Activated T-cell treated with anti-CD3 and anti-CD28 coated beads, Interleukin-2, amount 50 U/mL, for 1 hour (primary cell): ENCODE measurements around the gene TRABD2A.
"Not testable (repeated sequence)": the region's sequence is repeated elsewhere in the genome, so short reads cannot be mapped to it uniquely, and the experiment has no call there.

ENCODE experiments used
- DNase-seq: peaks from one replicate; pipeline ENCODE4 v3.0.0-alpha.2; 2020

Gene TRABD2A

DNA sequence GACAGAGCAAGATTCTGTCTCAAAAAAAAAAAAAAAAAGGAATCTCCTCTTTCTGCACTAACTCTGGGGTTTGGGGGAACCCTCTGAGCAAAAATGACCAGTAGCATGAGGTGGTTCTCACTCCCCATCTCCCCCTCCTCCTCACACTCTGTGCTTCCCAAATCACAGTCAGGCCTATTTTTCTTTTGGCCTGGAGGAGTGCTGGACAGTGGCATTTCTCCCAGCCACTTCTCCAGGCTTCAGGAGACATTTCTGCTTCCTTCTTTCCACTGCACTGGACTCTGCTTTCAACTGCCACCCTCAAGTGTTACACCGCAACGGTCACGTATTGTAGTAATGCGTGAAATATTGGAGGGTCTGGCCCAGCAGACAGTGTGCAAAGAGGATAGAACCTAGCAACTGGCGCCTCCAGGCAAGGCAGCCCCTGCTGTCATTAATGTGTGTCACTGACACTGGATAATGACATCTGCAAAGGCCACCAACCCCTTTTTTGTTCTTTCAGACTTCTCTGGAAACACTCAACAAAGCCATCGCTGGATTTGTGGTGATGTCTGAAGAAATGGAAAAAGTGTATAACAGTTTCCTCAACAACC, 68.9 kb downstream of the TRABD2A start:
- DNase-seq = no peak

DNA sequence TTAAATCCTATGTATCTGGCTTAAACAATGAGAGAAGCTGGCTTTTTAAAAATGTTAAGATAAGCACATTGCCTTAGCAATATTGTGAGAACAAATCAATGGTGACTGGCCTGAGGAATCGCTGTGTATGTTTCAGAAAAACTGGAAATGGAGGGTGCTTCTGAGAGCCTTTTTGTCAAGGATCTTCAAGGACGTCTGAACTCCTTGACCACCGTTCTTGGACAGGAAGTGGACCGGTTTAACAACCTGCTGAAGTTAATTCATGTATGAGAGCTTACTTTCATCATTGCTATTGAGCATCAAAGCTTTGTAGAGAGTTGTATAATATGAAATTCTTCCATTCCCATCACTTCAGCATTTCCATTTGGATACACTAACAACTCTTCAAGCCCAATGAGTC, 72.6 kb downstream of the TRABD2A start:
- DNase-seq = no peak

DNA sequence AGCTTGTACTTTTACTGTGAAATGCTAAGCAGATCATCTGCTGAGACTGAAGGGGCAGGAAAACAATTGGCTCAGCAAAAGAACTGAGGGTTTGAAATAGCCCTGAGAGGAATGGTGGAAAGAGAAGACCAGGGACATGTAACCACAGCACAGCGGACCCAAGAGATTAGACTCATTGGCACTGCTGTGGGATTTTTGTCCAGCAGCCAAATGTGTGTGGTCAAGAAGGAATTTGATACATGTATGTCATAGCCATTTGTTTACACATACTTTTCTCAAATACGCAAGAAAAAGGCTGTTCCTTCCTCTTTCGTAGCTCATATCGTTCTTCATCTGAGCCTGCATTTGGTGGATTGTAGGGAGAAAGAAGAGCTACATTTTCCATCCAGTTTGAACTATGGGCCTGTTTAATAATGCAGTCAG, 73.8 kb downstream of the TRABD2A start:
- DNase-seq = no peak

DNA sequence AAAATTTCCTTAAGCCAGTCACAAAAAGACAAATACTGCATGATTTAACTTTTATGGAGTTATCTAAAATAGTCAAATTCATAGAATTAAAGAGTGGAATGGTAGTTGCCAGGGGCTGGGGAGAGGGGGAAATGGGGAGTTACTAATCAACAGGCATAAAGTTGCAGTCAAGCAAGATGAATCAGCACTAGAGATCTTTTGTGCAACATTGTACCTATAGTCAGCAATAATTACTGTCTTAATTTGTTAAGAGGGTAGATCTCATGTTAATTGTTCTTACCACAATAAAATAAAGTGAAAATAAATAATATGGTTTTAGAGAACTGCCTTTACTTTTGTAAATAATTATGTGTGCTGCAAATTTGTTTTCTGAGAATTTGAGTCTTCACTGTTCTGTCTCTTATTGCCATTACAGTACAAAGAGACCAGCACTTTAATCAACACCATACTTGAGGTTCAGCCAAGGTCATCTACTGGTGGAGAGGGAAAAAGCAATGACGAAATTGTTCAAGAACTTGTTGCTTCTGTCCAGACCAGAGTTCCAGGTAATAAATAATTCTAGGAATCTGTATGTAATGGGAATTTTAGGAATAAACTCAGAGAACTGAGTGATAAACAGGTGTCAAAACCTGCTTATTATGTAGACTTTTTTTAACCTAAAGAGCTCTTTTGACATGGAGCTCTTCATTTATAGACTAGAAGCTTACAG, 75.5 kb downstream of the TRABD2A start:
- no peak for DNase-seq

DNA sequence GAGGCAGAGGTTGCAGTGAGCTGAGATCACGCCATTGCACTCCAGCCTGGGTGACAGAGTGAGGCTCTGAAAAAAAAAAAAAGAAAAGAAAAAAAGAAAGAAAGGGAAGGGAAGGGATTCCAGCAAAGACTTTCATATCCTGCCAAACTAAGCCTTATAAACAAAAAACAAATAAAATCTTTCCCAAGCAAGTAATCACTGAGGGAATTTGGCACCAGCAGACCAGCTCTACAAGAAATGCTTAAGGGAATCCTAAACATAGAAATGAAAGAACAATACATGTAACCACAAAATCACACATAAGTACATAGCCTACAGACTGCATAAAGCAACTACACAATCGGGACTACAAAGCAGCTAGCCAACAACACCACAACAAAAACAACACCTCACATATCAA, 79.1 kb downstream of the TRABD2A start:
- DNase-seq = no peak

DNA sequence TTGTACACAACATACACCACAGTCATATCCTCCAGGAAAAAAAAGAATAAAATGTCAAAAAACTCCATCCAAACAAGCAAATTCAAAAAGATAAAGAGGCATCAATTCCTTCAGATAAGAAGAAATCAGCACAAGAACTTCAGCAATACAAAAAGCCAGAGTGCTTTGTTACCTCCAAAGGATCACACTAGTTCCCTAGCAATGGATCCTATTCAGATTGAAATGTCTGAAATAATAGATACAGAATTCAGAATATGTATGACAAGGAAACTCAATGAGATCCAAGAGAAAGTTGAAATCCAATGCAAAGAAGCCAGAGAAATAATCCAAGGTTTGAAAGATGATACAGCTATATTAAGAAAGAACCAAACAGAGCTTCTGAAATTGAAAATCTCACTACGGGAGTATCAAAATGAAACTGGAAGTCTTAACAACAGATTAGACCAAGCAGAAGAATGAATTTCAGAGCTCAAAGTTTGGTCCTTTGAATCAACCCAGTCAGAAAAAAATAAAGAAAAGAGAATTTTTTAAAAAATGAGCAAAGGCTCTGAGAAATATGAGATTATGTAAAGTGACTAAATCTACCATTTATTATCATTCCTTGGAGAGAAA, 80.6 kb downstream of the TRABD2A start:
- DNase-seq = no peak

DNA sequence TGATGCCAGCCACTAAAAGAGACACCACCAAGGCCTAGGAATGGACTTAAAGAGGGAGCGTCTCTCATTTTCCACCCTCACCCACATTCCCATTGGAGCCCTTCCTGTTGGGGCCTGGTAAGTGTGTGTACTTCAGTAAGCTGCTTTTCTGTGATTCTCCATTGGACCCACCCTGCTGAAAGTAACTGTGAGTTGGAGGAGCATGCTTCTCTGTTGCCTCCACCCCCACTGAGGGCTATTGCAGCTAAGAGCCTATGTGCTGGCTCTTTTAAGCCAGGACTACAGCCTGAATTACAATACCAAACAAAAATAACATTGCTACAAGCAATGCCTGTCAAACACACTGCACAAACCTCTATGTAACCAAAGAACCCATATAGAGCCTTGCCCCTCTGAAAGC, 81.1 kb downstream of the TRABD2A start:
- no peak for DNase-seq

DNA sequence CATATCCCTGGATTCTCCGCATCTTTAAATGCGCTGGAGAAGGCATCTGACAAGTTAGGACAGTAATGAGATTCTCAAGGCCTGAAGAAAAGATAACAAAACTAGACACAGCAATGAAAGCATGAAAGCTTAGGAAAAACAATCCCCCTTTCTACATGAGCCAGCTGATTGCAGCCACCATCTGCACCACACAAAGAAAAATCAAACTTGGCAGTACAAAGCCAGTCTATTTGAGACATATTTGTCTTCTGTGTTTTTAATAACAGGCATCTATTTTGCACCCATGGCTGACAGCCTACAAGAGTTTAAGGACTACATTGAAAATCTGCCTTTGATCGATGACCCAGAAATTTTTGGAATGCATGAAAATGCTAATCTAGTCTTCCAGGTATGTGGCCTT, 83.6 kb downstream of the TRABD2A start:
- no peak for DNase-seq

DNA sequence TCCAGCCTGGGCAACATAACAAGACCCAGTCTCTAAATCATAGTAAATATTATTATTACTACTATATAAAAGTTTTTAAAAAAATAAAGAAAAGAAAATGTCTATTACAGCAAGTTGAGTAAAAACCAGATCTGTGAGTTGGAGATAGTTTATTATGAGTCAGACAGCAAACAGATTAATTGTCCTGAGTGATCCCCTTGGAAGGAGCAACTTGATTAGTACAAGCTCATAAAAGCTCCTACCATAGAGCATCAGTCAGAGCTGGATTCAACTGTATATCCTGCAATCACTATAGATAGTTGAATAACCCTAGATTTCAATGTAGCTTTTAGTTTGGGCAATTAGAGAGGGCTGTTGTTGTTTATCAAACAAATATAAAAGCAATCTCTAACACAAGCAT, 84.1 kb downstream of the TRABD2A start:
- no peak for DNase-seq

DNA sequence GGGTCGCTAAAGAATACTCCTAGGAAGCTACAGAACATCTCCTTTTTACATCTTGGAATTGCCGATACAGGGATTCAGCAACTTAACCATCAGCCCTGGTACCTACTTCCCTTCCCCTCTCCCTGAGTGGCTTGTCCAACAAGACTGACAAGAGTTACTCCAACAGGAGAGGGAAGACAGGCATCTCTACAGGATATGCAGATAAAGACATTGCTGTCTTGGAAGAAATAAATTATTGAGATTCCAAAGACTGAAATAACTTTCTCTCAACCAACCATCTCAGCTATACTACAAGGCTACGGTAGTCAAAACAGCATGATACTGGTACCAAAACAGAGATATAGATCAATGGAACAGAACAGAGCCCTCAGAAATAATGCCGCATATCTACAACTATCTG, 87.2 kb downstream of the TRABD2A start:
- DNase-seq = no peak

DNA sequence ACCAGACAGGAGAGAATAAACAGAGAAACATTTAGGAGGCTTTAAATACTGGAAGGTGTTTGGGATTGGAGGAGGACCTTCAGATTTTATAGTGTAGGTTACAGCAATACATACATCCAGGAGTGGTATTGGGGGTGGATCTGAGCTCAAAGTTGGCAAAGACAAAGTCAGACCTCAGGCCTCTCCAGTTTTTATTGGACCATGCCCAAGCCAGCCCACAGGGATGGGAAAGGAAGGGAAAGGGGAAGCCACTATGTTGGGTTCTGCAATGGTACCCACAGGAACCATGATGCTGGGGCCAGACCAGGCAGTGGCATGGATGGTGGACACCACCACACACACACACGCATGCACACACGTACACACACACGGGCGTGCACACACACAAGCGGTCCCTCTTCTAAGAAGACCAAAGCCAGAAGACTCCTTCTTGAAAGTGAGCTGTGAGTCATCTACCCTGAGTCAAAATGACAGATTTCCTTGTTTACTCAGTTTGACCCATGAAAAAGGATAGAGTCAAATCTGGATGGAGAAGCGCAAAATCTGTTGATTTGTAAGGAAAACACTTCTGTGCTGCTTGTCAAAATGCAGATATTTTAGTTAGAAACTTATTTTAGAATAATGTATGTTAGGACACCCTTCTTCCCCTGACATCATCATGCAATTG, 87.9 kb downstream of the TRABD2A start:
- no peak for DNase-seq

DNA sequence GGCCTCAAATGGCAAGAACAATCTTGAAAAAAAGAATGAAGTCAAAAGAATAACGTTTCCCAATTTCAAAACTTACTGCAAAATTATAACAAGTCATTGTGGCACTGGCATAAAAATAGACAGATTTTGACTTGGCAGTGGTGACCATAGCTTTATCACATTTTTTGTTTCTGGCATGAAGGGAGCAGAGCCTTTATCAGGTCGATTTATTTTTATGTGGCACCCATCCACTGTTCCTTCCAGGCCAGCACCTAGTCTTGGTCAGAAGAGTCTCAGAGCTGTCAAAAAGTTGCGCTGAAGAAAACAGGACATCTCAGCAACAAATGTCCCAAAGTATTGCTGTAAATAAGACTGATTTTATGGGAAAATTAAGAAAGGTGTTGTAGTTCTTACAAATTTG, 92.4 kb downstream of the TRABD2A start:
- DNase-seq = no peak

DNA sequence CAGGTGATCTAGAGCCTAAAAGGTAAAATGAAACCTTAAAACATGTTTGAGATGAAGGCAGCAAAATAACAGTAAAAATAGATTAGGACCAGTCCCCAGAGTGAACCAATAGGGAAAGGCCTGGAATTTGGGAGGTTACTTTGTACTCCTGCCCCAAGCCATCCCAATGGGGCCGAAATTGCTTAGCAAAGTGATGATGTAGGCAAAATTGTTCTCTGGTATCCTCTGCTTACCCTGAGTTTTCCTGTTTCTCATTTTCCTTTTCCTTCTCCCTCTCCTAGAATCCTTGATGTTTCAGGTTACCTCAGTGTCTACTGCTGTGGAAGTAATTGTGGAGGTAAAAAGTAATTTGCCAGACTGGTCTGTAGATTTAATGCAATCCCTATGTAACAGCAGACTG, 92.9 kb downstream of the TRABD2A start:
- DNase-seq = no peak

DNA sequence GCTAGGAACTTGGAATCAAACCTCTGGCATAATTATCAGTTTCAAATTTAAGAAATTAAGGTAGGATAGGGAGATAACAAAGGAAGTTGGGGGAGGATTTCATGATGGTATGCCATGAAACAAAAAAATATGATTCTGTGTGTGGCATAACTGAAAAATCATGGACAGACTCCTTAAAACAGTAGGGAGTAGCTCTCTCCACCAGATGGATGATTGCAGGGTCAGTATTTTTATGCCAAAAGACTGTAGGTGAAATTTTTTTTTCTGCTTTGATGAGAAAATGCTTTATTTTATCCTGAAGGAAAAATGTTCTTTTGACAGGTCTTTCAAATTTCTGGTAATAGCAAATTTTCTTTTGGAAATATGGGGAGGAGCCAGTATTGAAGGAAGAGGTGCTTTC, 94.3 kb downstream of the TRABD2A start:
- no peak for DNase-seq

DNA sequence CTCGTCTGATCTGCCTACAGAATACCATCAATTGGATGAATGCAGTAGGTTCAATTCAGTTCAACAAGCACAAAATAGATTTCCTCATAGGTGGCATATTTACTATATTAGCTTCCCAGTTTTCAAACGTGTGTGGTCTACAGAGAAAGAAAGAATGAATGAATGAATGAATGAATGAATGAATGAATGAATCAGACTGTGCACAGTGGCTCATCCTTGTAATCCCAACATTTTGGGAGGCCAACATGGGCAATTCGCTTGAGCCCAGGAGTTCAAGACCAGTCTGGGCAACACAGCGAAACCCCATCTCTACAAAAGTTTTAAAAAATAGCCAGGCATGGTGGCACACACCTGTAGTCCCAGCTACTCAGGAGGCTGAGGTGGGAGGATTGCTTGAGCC, 94.9 kb downstream of the TRABD2A start:
- DNase-seq = no peak

DNA sequence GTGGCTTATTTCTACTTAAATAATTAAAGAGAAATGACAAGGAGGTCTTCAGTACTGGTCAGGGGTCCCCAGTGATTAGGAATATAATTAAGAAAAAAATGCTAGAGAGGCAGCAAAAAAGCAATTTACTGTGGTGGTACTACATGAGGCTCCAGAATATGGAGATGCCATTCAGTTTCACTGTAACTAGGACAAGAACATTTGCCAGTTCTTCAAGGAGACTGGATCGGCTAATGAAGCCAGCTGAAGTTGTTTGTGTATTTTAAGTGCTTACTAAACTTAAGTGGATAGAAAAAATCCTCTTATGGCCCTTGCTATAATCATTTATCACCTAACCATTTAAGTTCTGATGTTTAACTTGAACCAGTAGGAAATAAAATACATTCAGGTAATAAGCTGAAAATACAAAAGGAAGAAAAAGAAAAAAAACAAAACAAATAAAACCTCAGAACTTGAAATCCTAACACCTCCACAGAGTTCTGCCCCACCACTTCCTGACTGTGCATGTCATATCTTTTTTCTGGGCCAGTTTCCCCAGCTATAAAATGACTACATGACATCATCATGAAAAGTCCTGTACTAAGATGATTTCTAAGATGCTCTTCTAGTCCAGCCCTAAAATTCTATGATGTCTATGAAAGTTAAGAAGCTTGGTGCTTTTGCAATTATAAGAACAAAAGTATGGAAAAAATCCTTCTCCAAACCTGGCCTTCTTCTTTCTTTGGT, 98.0 kb downstream of the TRABD2A start:
- DNase-seq = no peak

DNA sequence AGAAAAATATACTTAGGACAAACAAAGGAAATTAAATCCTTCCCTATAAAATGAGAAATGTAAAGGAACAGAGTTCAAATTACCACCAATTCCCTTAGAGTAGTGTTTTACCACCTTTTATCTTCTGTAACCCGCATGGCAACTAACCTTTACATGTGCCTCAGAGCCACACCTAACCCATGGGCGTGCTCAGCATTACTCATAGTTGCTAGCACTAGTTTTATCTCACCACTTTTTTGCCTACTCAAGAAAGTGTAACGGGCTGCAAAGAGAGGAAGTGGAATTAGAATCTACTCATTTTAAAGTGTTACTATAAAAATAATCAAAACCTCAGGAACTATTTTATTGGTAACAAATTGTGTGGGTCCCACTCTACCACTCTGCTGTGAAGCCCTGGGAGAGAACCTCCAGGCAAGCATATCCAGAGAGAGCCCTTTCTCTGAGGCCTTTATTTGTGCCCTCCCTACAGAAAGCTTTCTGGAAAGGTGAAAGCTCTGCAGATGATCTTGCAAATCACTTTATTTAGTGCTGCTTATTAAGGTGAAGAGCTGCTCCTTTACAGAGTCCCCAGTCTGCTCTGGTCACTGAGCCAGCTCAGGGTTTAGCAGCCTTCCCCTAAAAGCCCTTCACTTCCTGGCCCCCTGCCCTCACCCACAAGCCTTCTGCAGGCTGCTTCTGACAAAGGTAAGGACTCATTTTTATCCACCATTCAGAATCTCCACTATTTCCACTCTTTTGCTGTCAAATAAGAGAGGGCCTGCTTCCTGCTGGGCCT, 98.8 kb downstream of the TRABD2A start:
- DNase-seq = peak; percentile 44

DNA sequence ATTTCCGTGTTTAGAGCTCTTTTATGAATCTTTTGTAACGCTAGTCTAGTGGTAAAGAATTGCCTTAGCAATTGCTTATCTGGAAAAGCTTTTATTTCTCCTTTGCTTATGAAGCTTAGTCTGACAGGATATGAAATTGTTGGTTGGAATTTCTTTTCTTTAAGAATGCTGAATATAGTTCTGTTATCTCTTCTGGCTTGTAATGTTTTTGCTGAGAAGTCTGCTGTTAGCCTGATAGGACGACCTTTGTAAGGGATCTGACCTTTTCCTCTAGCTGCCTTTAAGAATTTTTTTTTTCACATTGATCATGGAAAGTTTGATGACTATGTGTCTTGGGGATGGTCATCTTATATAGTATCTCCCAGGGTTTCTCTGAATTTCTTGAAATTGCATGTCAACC, 101.1 kb downstream of the TRABD2A start:
- DNase-seq = no peak

DNA sequence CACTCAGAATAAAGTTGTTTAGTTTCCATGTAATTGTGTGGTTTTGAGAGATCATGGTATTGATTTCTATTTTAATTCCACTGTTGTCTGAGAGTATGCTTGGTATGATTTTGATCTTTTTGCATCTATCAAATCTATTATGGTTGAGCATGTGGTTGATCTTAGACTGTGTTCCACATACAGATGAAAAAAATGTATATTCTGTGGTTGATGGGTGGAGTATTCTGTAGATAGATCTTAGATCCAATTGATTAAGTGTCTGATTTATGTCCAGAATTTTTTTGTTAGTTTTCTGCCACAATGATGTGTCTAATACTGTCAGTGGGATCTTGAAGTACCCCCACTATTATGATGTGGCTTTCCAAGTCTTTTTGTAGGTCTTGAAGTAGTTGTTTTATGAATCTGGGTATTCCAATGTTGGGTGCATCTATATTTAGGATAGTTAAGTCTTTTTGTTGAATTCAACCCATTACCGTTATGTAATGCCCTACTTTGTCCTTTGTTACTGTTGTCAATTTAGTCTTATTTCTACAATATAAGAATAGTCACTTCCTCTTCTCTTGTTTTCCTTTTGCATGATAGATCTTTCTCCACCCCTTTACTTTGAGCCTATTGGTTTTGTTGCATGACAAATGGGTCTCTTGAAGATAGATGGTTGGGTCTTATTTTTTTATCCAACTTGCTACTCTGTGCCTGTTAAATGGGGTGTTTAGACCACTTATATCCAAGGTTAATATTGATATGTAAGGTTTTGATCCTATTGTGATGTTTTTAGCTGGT, 101.8 kb downstream of the TRABD2A start:
- no peak for DNase-seq

DNA sequence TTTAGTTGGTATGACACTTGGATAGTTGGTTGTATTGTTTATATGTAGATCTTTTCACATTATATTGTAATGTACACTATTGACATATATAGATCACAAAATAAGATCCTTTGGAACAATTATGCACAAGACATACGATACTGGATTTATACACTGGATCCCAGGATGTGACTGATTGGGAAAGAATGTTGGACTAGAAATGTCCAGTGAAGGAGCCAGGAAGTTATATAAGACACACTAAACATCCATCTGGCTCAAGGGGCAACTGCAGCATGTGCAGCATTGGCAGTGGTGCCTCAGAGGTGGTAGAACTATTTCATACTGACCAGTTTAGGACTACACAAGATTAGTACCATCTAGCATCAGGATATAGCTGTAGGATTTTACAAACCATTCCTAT, 104.9 kb downstream of the TRABD2A start:
- no peak for DNase-seq

DNA sequence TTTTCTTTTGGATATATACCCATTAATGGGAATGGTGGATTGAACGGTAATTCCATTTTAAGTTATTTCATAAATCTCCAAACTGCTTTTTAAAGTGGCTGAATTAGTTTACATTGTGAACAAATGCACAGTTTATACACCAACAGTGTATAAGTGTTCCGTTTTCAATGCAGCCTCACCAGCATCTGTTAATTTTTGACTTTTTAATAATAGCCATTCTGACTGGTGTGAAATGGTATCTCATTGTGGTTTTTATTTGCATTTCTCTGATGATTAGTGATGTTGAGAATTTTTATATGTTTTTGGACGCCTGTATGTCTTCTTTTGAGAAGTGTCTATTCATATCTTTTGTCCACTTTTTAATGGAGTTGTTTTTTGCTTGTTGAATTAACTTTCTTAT, 107.3 kb downstream of the TRABD2A start:
- not testable (repeated sequence) for DNase-seq
